Right renal cortex interstitium (tissue), 3 donors: ENCODE measurements around the gene ZNF12. TPM values are rescaled to one million over a fixed set of nuclear protein-coding genes. Genes with fewer than 3 reads are reported as not detected.

Source experiments
- DNase-seq, 3 donors: peaks; one replicate each; pipeline ENCODE4 v3.0.0-alpha.2; 2013; ENCODE audit warnings: low read depth in 3 of 3, low spot score in 2 of 3
- polyA plus RNA-seq, 3 donors: library from polyadenylated mRNA; unstranded; fragments of 120-200 nt; gene quantifications; one replicate each; pipeline ENCODE4 v1.2.1, GENCODE V29; 2013; ENCODE audit not compliant: insufficient read length in 3 of 3

Gene ZNF12
- polyA plus RNA-seq, 3 donors, result 40.6 to 45.5 (median 42.0) TPM

GRCh38 chr7:6648066-6648814 is 58.5 kb downstream of the ZNF12 start:
- DNase-seq, result no peak

GRCh38 chr7:6647541-6647940 is 59.2 kb downstream of the ZNF12 start:
- DNase-seq, result no peak

- DNase-seq, result no peak
Observed at GRCh38 chr7:6647080-6647479, 59.7 kb downstream of the ZNF12 start.

- no peak for DNase-seq
Observed at GRCh38 chr7:6646465-6646864, 60.3 kb downstream of the ZNF12 start.

- no peak for DNase-seq
Observed at GRCh38 chr7:6644728-6645127, 62.0 kb downstream of the ZNF12 start.

- DNase-seq, result no peak
Observed at GRCh38 chr7:6643915-6644625, 62.7 kb downstream of the ZNF12 start.

GRCh38 chr7:6642861-6643640 is 63.7 kb downstream of the ZNF12 start:
- no peak for DNase-seq

- no peak for DNase-seq
Observed at GRCh38 chr7:6642239-6642839, 64.4 kb downstream of the ZNF12 start.

- no peak for DNase-seq
Observed at GRCh38 chr7:6641305-6642035, 65.3 kb downstream of the ZNF12 start.

GRCh38 chr7:6640246-6640721 is 66.5 kb downstream of the ZNF12 start:
- DNase-seq, result no peak

- no peak for DNase-seq
Observed at GRCh38 chr7:6639627-6640026, 67.1 kb downstream of the ZNF12 start.

GRCh38 chr7:6639032-6639431 is 67.7 kb downstream of the ZNF12 start:
- no peak for DNase-seq

Other genes with a start within 250 kb of the ZNF12 start
- 100 to 1,000 TPM; 190 to 198 (median 195) TPM for gene KDELR2, start 222.8 kb downstream of the ZNF12 start, polyA plus RNA-seq
- under 1 TPM; 0.40 to 0.61 (median 0.57) TPM for gene GRID2IP, start 155.5 kb downstream of the ZNF12 start, polyA plus RNA-seq
- 10 to 100 TPM; 77.4 to 90.8 (median 80.5) TPM for gene ZDHHC4, start 129.5 kb downstream of the ZNF12 start, polyA plus RNA-seq
- gene INTS15, start 116.9 kb downstream of the ZNF12 start, polyA plus RNA-seq, result 10 to 100 TPM; 29.8 to 32.8 (median 31.1) TPM
- gene ZNF853, start 91.3 kb downstream of the ZNF12 start, polyA plus RNA-seq, result 10 to 100 TPM; 15.0 to 16.8 (median 16.3) TPM
- 10 to 100 TPM; 37.0 to 39.1 (median 37.9) TPM for gene ZNF316, start 69.6 kb downstream of the ZNF12 start, polyA plus RNA-seq
- 1 to 10 TPM in 1 of 3 donors, under 1 TPM in 2; 0.50 to 1.1 (median 0.96) TPM for gene RSPH10B2, start 47.2 kb upstream of the ZNF12 start, polyA plus RNA-seq
- gene CCZ1B, start 119.3 kb upstream of the ZNF12 start, polyA plus RNA-seq, result 10 to 100 TPM; 61.4 to 63.9 (median 63.3) TPM